MM.1S (cell line): Measurements from ENCODE around the gene DSE.

Source experiments
- CTCF ChIP-seq: fragments of 300-600 bp; sonication (generic); IDR thresholded peaks from 2 replicates; pipeline ENCODE4 v1.5.1; 2016; ENCODE audit warnings: antibody characterized with exemption, low read length, mixed read lengths
- EZH2 ChIP-seq: fragments of 300-600 bp; sonication (generic); optimal IDR thresholded peaks from 2 replicates; pipeline ENCODE3; 2017; ENCODE audit warnings: low read depth, mild to moderate bottlenecking, antibody characterized with exemption, low read length, mixed read lengths

- no peak for TF ChIP-seq CTCF
- TF ChIP-seq EZH2: no peak
These were observed 10.3 kb downstream of the DSE start for GRCh38 chr6:116381000-116381399.
